Suprapubic skin (tissue), 4 donors: ENCODE data around the gene ATP5F1E. TPM values are rescaled to one million over a fixed set of nuclear protein-coding genes. Genes with fewer than 3 reads are reported as not detected.

Experiments used
- DNase-seq, 2 donors: peaks; one replicate each; pipeline ENCODE4 v3.0.0-alpha.2; 2019; ENCODE audit warnings: low spot score in 2 of 2
- H3K27ac ChIP-seq: fragments of 200-600 bp; sonication (generic); one replicate; pipeline ENCODE4 v1.5.1; 2019
- H3K27me3 ChIP-seq: fragments of 200-600 bp; sonication (generic); one replicate; pipeline ENCODE4 v1.5.1; 2019
- H3K36me3 ChIP-seq: fragments of 200-600 bp; sonication (generic); one replicate; pipeline ENCODE4 v1.5.1; 2019
- H3K4me1 ChIP-seq: fragments of 200-600 bp; sonication (generic); one replicate; pipeline ENCODE4 v1.5.1; 2019
- H3K4me3 ChIP-seq: fragments of 200-600 bp; sonication (generic); one replicate; pipeline ENCODE4 v1.5.1; 2019; ENCODE audit warnings: mild to moderate bottlenecking
- H3K9me3 ChIP-seq: fragments of 200-600 bp; sonication (generic); one replicate; pipeline ENCODE4 v1.5.1; 2019
- EP300 ChIP-seq: sonication (generic); formaldehyde crosslinking; IDR thresholded peaks from one replicate; pipeline ENCODE4 v1.6.1; 2017; ENCODE audit warnings: antibody characterized with exemption
- POLR2A ChIP-seq, 2 donors: fragments of 450-650 bp; IDR thresholded peaks; one replicate each; pipeline ENCODE4 v1.6.1; 2017; ENCODE audit warnings: antibody characterized with exemption in 2 of 2, mild to moderate bottlenecking in 2 of 2, moderate library complexity in 2 of 2
- POLR2AphosphoS5 ChIP-seq, 3 donors: sonication (generic); formaldehyde crosslinking; IDR thresholded peaks; one replicate each; pipeline ENCODE4 v1.6.1; 2017; ENCODE audit warnings: antibody characterized with exemption in 3 of 3
- WGBS: methylation state at CpG from one replicate; pipeline ENCODE4 v1.1.5; 2018; 5-methylcytosine and 5-hydroxymethylcytosine counted together
- total RNA-seq, 4 donors: library from RNA; depleted of rRNA; stranded (reverse); fragments of >200 nt; gene quantifications; one replicate each; pipeline ENCODE4 v1.1.0, GENCODE V29; 2016
- TF ChIP-seq, protein P1 (sequence below), 2 donors: fragments of 200-600 bp in 1 of 2; fragments of 450-650 bp in 1 of 2; sonication (generic) in 1 of 2; IDR thresholded peaks; one replicate each; pipeline ENCODE4 v1.5.1; 2016 to 2019; ENCODE audit warnings: antibody characterized with exemption in 2 of 2, mild to moderate bottlenecking in 1 of 2, moderate library complexity in 1 of 2

ATP5F1E gene
- total RNA-seq, 4 donors from 2014 or later: 16.1 to 26.8 (median 19.5) TPM

DNA sequence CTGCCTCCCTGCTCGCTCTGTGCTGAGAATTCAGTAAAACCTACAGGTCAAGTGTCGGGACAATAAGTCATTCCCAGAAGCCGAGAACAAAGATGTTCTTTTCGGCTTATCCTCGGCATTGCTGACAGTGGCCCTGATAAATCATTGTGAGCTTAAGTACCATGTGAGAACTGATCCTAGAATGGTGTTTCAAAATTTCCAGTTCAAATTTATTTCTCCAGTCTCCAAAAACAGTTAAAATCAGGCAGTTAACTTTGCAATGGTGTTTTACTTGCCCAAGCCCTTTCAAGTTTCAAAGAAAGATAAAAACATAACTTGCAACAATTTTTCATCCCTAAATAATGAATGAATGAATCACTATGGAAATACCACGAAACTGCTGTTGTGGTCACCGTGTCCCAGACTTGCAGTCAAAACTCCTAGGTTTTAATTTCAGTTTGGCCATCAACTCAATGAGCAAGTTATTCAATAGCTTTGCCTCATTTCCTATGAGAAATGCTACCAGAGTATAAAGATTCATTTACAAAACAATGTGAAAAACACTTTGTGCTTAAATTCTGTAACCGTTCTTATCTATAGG is 4.3 kb downstream of the ATP5F1E start:
- Histone ChIP-seq H3K27ac (no peak overlapping the region), H3K27me3 (no peaks in the 10 kb centered on the region), H3K4me1 (peaks cover 38% of the 10 kb centered on the region), H3K36me3 (peaks cover 49% of the 10 kb centered on the region), H3K9me3 (no peaks in the 10 kb centered on the region), H3K4me3 (no peak overlapping the region)
- 82% methylated on average over 8 of the region's 8 CpGs for WGBS
- no peak for DNase-seq
- TF ChIP-seq, protein P1, sequence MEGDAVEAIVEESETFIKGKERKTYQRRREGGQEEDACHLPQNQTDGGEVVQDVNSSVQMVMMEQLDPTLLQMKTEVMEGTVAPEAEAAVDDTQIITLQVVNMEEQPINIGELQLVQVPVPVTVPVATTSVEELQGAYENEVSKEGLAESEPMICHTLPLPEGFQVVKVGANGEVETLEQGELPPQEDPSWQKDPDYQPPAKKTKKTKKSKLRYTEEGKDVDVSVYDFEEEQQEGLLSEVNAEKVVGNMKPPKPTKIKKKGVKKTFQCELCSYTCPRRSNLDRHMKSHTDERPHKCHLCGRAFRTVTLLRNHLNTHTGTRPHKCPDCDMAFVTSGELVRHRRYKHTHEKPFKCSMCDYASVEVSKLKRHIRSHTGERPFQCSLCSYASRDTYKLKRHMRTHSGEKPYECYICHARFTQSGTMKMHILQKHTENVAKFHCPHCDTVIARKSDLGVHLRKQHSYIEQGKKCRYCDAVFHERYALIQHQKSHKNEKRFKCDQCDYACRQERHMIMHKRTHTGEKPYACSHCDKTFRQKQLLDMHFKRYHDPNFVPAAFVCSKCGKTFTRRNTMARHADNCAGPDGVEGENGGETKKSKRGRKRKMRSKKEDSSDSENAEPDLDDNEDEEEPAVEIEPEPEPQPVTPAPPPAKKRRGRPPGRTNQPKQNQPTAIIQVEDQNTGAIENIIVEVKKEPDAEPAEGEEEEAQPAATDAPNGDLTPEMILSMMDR (IDR thresholded peaks at IDR 0.05): no peak
- TF ChIP-seq EP300: no peak
- no peak for TF ChIP-seq POLR2A (IDR thresholded peaks at IDR 0.05)
- no peak for TF ChIP-seq POLR2AphosphoS5 (IDR thresholded peaks at IDR 0.05)

DNA sequence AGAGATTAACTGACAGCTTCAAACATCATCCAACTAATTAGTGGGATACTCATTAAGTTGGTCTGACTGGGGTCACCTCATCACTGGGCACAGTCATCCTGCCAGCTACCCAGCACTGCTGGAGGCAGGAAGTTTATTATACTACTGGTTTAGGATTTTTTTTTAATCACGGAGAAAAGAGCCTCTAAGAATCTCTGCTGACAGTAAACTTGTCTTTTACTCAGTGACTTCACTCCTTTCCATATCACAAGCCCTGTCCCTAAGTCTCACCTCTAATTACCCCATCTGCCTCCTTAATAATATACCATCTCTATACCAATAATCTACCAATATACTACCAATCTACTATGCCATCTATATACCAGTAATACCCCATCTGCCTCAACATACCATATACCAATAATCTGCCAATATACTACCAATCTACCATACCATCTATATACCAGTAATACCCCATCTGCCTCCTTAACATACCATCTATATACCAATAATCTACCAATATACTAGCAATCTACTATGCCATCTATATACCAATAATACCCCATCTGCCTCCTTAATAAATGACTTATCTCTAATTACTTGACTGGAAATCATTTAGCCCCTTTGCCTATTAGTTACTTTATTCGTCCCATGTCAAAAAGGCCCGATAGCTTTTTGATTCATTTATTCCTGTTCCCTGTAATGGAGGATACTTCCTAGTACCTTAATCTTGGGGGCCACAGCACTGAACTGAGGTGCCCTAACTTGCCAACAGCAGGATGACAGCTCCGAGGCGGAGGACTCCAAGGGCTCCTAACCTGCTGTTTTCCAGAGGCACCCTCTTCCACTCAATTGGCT is 5.0 kb downstream of the ATP5F1E start:
- H3K27ac ChIP-seq: no peak overlapping the region
- WGBS: 82% methylated on average over 5 of the region's 5 CpGs
- peaks cover 35% of the 10 kb centered on the region for H3K4me1 ChIP-seq

DNA sequence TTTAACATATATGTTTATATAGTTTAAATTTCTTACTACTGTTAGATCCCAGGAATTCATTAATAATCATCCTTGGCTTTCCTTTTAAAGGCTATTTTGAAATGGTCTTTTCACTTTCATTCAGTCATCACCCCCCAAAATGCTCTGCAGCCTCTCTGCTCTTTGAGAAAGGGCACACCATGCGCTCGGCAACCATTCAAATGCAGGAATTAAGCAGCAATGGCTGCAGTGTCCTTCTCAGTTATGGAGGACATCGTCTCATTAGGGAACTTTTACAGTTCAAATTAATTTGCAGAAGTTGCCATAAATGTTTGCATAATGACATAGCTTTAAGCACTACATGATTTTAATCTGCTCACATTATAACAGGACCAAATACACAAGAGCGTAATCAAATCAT is 6.6 kb downstream of the ATP5F1E start:
- peaks cover 54% of the 10 kb centered on the region for H3K36me3 ChIP-seq
- WGBS: 93% methylated on average over 4 of the region's 4 CpGs
- no peak overlapping the region for H3K4me3 ChIP-seq

More for the DNA sequence above, 5.0 kb downstream of the ATP5F1E start:
- H3K9me3 ChIP-seq: no peaks in the 10 kb centered on the region
- TF ChIP-seq POLR2AphosphoS5 (IDR thresholded peaks at IDR 0.05): no peak
- TF ChIP-seq POLR2A (IDR thresholded peaks at IDR 0.05): no peak
- TF ChIP-seq EP300: no peak
- TF ChIP-seq, protein P1 (IDR thresholded peaks at IDR 0.05): no peak
- peaks cover 54% of the 10 kb centered on the region for H3K36me3 ChIP-seq
- H3K4me3 ChIP-seq: no peak overlapping the region
- no peaks in the 10 kb centered on the region for H3K27me3 ChIP-seq
- no peak for DNase-seq

DNA sequence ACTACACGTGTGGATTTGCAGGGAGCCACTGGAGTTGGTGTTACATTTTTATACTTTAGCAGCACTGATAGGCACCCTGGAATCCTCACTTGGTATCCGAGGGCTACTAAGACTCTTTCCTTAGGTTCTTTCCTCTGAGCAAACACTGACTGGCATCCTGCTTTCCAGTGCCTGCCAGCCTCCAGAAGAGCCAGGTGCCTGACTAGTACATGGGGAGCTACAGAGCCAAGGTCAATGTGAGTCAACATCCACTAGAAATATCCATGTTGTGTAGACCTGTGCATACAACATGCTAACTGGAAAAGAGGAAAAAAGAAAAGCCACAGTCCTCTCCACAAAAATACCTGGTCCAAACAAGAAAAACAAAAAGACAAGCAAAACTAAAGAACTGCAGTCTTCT is 7.0 kb downstream of the ATP5F1E start:
- no peaks in the 10 kb centered on the region for H3K27me3 ChIP-seq
- no peak for DNase-seq
- H3K4me1 ChIP-seq: peaks cover 20% of the 10 kb centered on the region
- 79% methylated on average over 2 of the region's 2 CpGs for WGBS
- TF ChIP-seq POLR2A (IDR thresholded peaks at IDR 0.05): no peak
- TF ChIP-seq, protein P1 (IDR thresholded peaks at IDR 0.05): no peak
- H3K4me3 ChIP-seq: no peak overlapping the region
- H3K9me3 ChIP-seq: no peaks in the 10 kb centered on the region
- H3K36me3 ChIP-seq: peaks cover 51% of the 10 kb centered on the region
- H3K27ac ChIP-seq: no peak overlapping the region

More for the DNA sequence above, 6.6 kb downstream of the ATP5F1E start:
- Histone ChIP-seq H3K27ac (no peak overlapping the region), H3K4me1 (peaks cover 24% of the 10 kb centered on the region), H3K9me3 (no peaks in the 10 kb centered on the region), H3K27me3 (no peaks in the 10 kb centered on the region)
- DNase-seq: no peak
- TF ChIP-seq POLR2AphosphoS5 (IDR thresholded peaks at IDR 0.05) (no peak), EP300 (no peak), POLR2A (IDR thresholded peaks at IDR 0.05) (no peak)
- TF ChIP-seq, protein P1 (IDR thresholded peaks at IDR 0.05): no peak

DNA sequence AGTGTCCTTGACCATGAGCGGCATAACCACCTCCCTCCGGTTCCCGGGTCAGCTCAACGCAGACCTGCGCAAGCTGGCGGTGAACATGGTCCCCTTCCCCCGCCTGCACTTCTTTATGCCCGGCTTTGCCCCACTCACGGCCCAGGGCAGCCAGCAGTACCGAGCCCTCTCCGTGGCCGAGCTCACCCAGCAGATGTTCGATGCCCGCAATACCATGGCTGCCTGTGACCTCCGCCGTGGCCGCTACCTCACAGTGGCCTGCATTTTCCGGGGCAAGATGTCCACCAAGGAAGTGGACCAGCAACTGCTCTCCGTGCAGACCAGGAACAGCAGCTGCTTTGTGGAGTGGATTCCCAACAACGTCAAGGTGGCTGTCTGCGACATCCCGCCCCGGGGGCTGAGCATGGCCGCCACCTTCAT is 8.0 kb downstream of the ATP5F1E start:
- Histone ChIP-seq H3K9me3 (no peaks in the 10 kb centered on the region), H3K4me3 (no peak overlapping the region), H3K27me3 (no peaks in the 10 kb centered on the region), H3K4me1 (peaks cover 10% of the 10 kb centered on the region), H3K27ac (no peak overlapping the region), H3K36me3 (peaks cover 42% of the 10 kb centered on the region)
- no peak for DNase-seq
- 95% methylated on average over 22 of the region's 24 CpGs for WGBS
- no peak for TF ChIP-seq POLR2AphosphoS5 (IDR thresholded peaks at IDR 0.05)
- TF ChIP-seq, protein P1 (IDR thresholded peaks at IDR 0.05): no peak
- no peak for TF ChIP-seq EP300
- no peak for TF ChIP-seq POLR2A (IDR thresholded peaks at IDR 0.05)
